Cardiac fibroblast (primary cell): ENCODE data around the gene ZXDC.

ENCODE experiments used
- DNase-seq, 2 donors: peaks; one replicate each; pipeline versions ENCODE4 v3.0.0 to v3.0.0-alpha.2; 2010; ENCODE audit warnings: low read depth in 2 of 2
- H3K4me3 ChIP-seq, 2 donors: replicated peaks in 1 of 2; 1 replicate in 1 of 2; 2 replicates in 1 of 2; pipeline ENCODE4 v1.5.1; 2011; ENCODE audit warnings: low read depth in 2 of 2, low read length in 2 of 2, mild to moderate bottlenecking in 2 of 2, moderate library complexity in 1 of 2
- CTCF ChIP-seq: IDR thresholded peaks from one replicate; pipeline ENCODE4 v1.5.1; 2011; ENCODE audit warnings: low read depth, mild to moderate bottlenecking, low read length, inconsistent platforms

The ZXDC gene

DNA sequence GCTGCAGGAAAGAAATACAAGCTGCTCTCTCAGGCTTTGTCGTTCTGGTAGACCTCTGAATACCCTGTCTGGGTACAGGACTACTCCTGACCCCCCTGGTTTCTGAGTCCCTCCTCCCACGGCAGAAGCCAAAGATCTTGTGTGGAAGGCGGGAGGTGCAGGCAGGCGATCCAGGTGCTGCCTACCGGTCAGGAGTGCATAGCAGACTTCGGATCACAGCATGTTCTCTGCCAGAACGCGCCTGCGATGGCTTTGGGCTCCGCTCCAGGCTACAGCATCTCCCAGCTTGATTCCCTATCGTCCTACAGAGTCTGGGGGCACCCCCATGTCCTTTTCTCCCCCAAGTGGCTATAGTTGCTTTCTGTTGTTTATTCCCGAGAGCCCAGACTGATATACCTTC, 83.4 kb downstream of the ZXDC start:
- no peak overlapping the region for H3K4me3 ChIP-seq
- no peak for TF ChIP-seq CTCF
- no peak for DNase-seq

- no peak for TF ChIP-seq CTCF
- no peak for DNase-seq
These were observed 84.1 kb downstream of the ZXDC start for GRCh38 chr3:126391631-126392030.

DNA sequence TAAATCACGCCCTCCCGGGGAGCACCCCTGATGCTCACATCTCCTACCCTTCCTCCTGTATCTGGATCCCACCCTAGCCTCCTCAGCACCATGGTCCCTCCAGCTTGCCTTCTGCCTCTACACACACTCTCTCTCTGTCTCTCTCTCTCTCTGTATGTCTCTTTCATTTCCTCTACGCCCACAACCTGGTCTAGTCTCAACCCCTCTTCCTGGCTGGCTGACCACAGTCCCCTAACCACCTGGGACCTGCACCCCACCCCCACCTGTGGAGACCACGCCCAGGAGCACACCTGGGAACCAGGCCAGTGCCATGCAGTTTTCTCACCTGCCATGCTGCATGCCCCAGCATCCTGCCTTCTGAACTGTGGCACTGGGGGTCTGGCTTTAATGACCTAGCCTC, 84.9 kb downstream of the ZXDC start:
- no peak for TF ChIP-seq CTCF
- H3K4me3 ChIP-seq: no peak overlapping the region
- no peak for DNase-seq

More at GRCh38 chr3:126391631-126392030, 84.1 kb downstream of the ZXDC start:
- H3K4me3 ChIP-seq: no peak overlapping the region

DNA sequence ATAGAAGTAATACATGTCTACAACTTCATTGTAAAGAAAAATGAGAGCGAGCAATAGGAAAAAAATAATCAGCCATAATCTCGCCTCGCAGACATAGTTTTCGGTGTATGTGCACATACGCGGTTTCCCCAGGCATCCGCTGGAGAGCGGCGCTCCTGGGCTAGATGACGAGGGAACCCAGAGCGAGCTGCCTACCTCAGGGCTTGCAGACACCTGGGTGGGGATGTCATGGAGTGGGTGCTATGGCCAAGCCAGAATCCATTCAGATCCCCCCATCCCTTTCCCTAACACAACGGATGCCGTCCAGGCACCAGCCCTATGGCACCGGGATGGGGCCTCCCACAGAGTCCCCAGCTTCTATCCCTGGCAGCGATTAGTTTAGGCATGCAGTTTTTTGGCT, 85.5 kb downstream of the ZXDC start:
- TF ChIP-seq CTCF: no peak
- H3K4me3 ChIP-seq: no peak overlapping the region
- DNase-seq: no peak

- no peak for TF ChIP-seq CTCF
- no peak for DNase-seq
- H3K4me3 ChIP-seq: no peak overlapping the region
These were observed 85.9 kb downstream of the ZXDC start for GRCh38 chr3:126389794-126390146.

DNA sequence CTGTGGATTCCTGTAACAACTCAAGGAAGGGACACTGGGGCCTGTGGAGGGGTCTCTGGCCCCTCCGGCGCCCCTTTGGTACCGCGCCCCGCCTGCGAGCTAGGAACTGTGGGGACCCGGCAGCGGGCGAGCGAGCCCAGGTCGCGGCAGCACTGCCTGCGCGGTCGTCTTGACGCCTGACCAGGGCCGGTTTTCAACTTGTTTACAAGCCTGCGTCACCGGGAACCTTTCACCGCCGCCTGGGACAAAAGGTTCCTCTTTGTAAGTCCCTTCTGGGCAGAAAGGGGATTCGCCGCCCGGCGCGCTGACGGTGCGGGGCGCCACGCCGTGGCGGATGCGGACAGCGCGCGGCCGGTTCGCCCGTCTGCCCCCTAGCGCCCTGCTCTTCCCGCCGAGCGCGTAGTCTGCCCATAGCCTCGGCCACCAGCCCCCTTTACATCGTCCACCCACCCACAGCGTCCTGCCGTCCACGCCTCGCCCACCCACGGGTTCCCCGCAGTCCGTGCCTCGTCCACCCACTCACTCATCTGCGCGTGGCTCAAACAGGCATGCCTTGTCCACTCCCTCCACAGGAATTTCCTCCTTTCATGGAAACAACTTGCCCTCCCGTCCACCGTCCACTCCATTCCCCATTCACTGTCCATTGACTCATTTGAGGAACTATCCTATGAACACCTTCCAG, 86.4 kb downstream of the ZXDC start:
- peak; percentile 89 to 93 for DNase-seq
- peak overlapping the region; percentile 33 to 48 for H3K4me3 ChIP-seq
- peak; percentile 62 for TF ChIP-seq CTCF
